Hematopoietic multipotent progenitor cell treated with erythropoietin and hydrocortisone succinate and interleukin-3 and kit ligand, for 15 days (in vitro differentiated cells): ENCODE results near the gene CCNK.

Experiments used
- DNase-seq: peaks from one replicate; pipeline ENCODE4 v3.0.0-alpha.2; 2015; ENCODE audit warnings: low spot score

The CCNK gene

GRCh38 chr14:99535908-99536778 is 54.9 kb downstream of the CCNK start:
- no peak for DNase-seq

- DNase-seq = no peak
Observed at GRCh38 chr14:99537399-99537798, 56.2 kb downstream of the CCNK start.

GRCh38 chr14:99538275-99538674 is 57.1 kb downstream of the CCNK start:
- DNase-seq = no peak

- DNase-seq = no peak
Observed at GRCh38 chr14:99538733-99539132, 57.5 kb downstream of the CCNK start.

GRCh38 chr14:99539491-99539890 is 58.3 kb downstream of the CCNK start:
- DNase-seq = no peak

- no peak for DNase-seq
Observed at GRCh38 chr14:99540196-99541032, 59.2 kb downstream of the CCNK start.

GRCh38 chr14:99541211-99541610 is 60.0 kb downstream of the CCNK start:
- DNase-seq = no peak

- DNase-seq = no peak
Observed at GRCh38 chr14:99541677-99542470, 60.7 kb downstream of the CCNK start.

- no peak for DNase-seq
Observed at GRCh38 chr14:99542566-99542965, 61.4 kb downstream of the CCNK start.

- no peak for DNase-seq
Observed at GRCh38 chr14:99543370-99543769, 62.2 kb downstream of the CCNK start.

- no peak for DNase-seq
Observed at GRCh38 chr14:99543985-99544384, 62.8 kb downstream of the CCNK start.

GRCh38 chr14:99544991-99545390 is 63.8 kb downstream of the CCNK start:
- DNase-seq = no peak

GRCh38 chr14:99545586-99545985 is 64.4 kb downstream of the CCNK start:
- DNase-seq = no peak

- no peak for DNase-seq
Observed at GRCh38 chr14:99546234-99546879, 65.1 kb downstream of the CCNK start.

GRCh38 chr14:99548255-99548654 is 67.0 kb downstream of the CCNK start:
- DNase-seq = no peak

- DNase-seq = no peak
Observed at GRCh38 chr14:99548871-99549515, 67.8 kb downstream of the CCNK start.

GRCh38 chr14:99549684-99550083 is 68.5 kb downstream of the CCNK start:
- no peak for DNase-seq

GRCh38 chr14:99550387-99550992 is 69.3 kb downstream of the CCNK start:
- no peak for DNase-seq

GRCh38 chr14:99551034-99551922 is 70.1 kb downstream of the CCNK start:
- DNase-seq = no peak

- DNase-seq = no peak
Observed at GRCh38 chr14:99552021-99552553, 70.9 kb downstream of the CCNK start.
